ENCODE measurements around the gene PLXNA4. TPM values are rescaled to one million over a fixed set of nuclear protein-coding genes. Genes with fewer than 3 reads are reported as not detected.

Gene PLXNA4
- total and polyA plus RNA-seq, 9 of the 15 experiments (the other 6 are each of a cell fraction or from before 2014, with no cell fraction given), result under 0.01 to 0.09 TPM; not detected in 7

DNA sequence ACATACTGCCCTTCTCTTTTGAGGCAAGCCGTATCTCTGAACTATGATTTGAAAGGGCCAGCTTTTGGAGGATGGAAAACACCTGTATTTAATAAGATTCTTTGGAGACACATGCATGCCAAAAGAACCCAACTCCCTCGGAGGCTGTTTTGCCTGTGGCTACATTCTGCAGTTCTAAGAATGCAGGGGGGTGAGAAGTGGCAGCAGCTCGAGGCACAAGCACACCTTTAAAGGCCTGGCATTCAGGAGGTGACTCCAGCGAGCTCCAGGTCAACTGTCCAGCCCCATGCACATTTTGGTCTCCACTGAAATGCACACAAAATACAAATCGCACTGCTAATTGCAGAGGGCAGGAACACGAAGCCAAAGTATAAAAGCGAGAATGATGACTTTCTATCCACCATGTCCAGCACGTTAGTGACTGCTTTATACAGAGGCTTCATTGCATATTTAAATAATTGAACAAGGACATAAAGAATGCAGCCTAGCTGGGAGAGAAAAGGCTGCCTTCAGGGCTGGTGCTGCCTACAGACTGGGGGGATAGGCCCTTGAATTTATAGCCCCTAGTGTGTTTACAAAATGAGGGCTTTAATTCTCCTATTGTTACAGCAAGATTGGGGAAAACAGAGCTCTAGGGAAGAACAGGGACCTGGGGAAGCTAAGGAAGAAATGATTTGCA, 359.3 kb downstream of the PLXNA4 start:
- POLR2A ChIA-PET, result interaction anchor here (0.6 kb wide), 1 partner anchor 158 kb away, joined by 3 read pairs; no protein-coding TSS in a partner anchor
- in situ Hi-C loops (cut with MboI), result no loop called here
- Histone ChIP-seq H3K27ac (ENCODE audit: extremely low read depth, low read depth, low read length) (no peak overlapping the region), H3K9me1 (ENCODE audit: control insufficient read depth, insufficient read depth, low read length) (no peaks in the 10 kb centered on the region), H4K20me1 (replicated peaks; ENCODE audit: control insufficient read depth, insufficient read depth, low read length) (0 out of 2 replicates have a peak, but pooled peaks cover 2% of the 10 kb centered on the region), H3K4me3 (no peak overlapping the region), H3K79me2 (ENCODE audit: control insufficient read depth, insufficient read depth, low read length) (no peaks in the 10 kb centered on the region), H3K4me2 (ENCODE audit: insufficient read depth, low read length) (no peak overlapping the region), H3K27me3 (ENCODE audit: control insufficient read depth in 2 of 2, insufficient read depth in 2 of 2, low read length in 2 of 2) (no peaks in the 10 kb centered on the region; a peak in 1 of 5 replicates), H2AFZ (ENCODE audit: low read depth, low read length) (no peak overlapping the region), H3K36me3 (ENCODE audit: control insufficient read depth, insufficient read depth, low read length) (no peaks in the 10 kb centered on the region), H3K9ac (ENCODE audit: insufficient read depth in 1 of 2, low read depth in 2 of 2, low read length in 2 of 2) (no peak overlapping the region), H3K9me3 (replicated peaks; ENCODE audit: control insufficient read depth, insufficient read depth, low read depth, low read length) (no peaks in the 10 kb centered on the region), H3K4me1 (replicated peaks in 1 of 2; ENCODE audit: control insufficient read depth in 2 of 2, insufficient read depth in 2 of 2, low read length in 2 of 2) (no peaks in the 10 kb centered on the region)
- FAIRE-seq (no peak), ATAC-seq (no peak), DNase-seq (ENCODE audit: extremely low read depth in 1 of 4, low spot score in 3 of 4) (no peak)
- BruUV-seq (replicated peaks), result no TSS peak
- intact Hi-C loops (cut with micrococcal nuclease), result no loop called here
- TF ChIP-seq, protein P1, sequence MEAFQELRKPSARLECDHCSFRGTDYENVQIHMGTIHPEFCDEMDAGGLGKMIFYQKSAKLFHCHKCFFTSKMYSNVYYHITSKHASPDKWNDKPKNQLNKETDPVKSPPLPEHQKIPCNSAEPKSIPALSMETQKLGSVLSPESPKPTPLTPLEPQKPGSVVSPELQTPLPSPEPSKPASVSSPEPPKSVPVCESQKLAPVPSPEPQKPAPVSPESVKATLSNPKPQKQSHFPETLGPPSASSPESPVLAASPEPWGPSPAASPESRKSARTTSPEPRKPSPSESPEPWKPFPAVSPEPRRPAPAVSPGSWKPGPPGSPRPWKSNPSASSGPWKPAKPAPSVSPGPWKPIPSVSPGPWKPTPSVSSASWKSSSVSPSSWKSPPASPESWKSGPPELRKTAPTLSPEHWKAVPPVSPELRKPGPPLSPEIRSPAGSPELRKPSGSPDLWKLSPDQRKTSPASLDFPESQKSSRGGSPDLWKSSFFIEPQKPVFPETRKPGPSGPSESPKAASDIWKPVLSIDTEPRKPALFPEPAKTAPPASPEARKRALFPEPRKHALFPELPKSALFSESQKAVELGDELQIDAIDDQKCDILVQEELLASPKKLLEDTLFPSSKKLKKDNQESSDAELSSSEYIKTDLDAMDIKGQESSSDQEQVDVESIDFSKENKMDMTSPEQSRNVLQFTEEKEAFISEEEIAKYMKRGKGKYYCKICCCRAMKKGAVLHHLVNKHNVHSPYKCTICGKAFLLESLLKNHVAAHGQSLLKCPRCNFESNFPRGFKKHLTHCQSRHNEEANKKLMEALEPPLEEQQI (IDR thresholded peaks at IDR 0.05), result no peak
- TF ChIP-seq HMGN3 (IDR thresholded peaks at IDR 0.05; ENCODE audit: borderline replicate concordance, extremely low read depth, insufficient read length, low read depth, low read length) (no peak), ETV5 (CRISPR knock-in tag; IDR thresholded peaks at IDR 0.05; ENCODE audit: low read depth) (no peak)
- 1% methylated on average over 8 of the region's 8 CpGs for WGBS (ENCODE audit: insufficient coverage, low coverage, missing lambda C conversion rate)
- CTCF ChIA-PET (ENCODE audit: low intra/inter-chr PET ratio), result no interaction called here
